ENCODE results near the gene PES1. TPM values are rescaled to one million over a fixed set of nuclear protein-coding genes. Genes with fewer than 3 reads are reported as not detected.

Gene PES1
- total RNA-seq, 2 donors from 2014 or later: 75.7 to 90.4 TPM

GRCh38 chr22:30582788-30583545 lies 8.7 kb downstream of the PES1 start:
- H3K4me1 Mint-ChIP-seq (ENCODE audit: low read depth): no peaks in the 10 kb centered on the region
- no peak overlapping the region for H3K27ac Mint-ChIP-seq
- H3K4me3 Mint-ChIP-seq: no peak overlapping the region
- H3K9me3 Mint-ChIP-seq: no peaks in the 10 kb centered on the region
- H3K36me3 Mint-ChIP-seq (ENCODE audit: insufficient read depth in 2 of 2): peaks cover 4 to 29% of the 10 kb centered on the region in 2 donors
- H3K27me3 Mint-ChIP-seq (ENCODE audit: low read depth): no peaks in the 10 kb centered on the region
- ATAC-seq (replicated peaks in 1 of 2) (no peak), DNase-seq (no peak)

- Mint-ChIP-seq H3K4me3 (no peak overlapping the region), H3K4me1 (ENCODE audit: low read depth) (no peaks in the 10 kb centered on the region), H3K36me3 (ENCODE audit: insufficient read depth in 2 of 2) (peaks cover 2 to 25% of the 10 kb centered on the region in 2 donors), H3K27me3 (ENCODE audit: low read depth) (no peaks in the 10 kb centered on the region), H3K9me3 (no peaks in the 10 kb centered on the region), H3K27ac (no peak overlapping the region)
- ATAC-seq (replicated peaks in 1 of 2): no peak
- no peak for DNase-seq
These were observed 9.7 kb downstream of the PES1 start for GRCh38 chr22:30582051-30582450.

GRCh38 chr22:30580896-30581295 lies 10.8 kb downstream of the PES1 start:
- Mint-ChIP-seq H3K9me3 (no peaks in the 10 kb centered on the region), H3K36me3 (ENCODE audit: insufficient read depth in 2 of 2) (peaks cover 4 to 17% of the 10 kb centered on the region in 2 donors), H3K4me3 (no peak overlapping the region), H3K4me1 (ENCODE audit: low read depth) (no peaks in the 10 kb centered on the region), H3K27me3 (ENCODE audit: low read depth) (no peaks in the 10 kb centered on the region), H3K27ac (no peak overlapping the region)
- DNase-seq: no peak
- ATAC-seq (replicated peaks in 1 of 2): no peak

- ATAC-seq (replicated peaks in 1 of 2) (no peak), DNase-seq (no peak)
- Mint-ChIP-seq H3K4me3 (no peak overlapping the region), H3K9me3 (no peaks in the 10 kb centered on the region), H3K27ac (no peak overlapping the region), H3K27me3 (ENCODE audit: low read depth) (no peaks in the 10 kb centered on the region), H3K36me3 (ENCODE audit: insufficient read depth in 2 of 2) (peaks cover 4 to 9% of the 10 kb centered on the region in 2 donors), H3K4me1 (ENCODE audit: low read depth) (no peaks in the 10 kb centered on the region)
These were observed 13.2 kb downstream of the PES1 start for GRCh38 chr22:30578481-30578880.

- Mint-ChIP-seq H3K4me1 (ENCODE audit: low read depth) (no peaks in the 10 kb centered on the region), H3K4me3 (no peak overlapping the region), H3K9me3 (no peaks in the 10 kb centered on the region), H3K27ac (no peak overlapping the region), H3K27me3 (ENCODE audit: low read depth) (no peaks in the 10 kb centered on the region), H3K36me3 (ENCODE audit: insufficient read depth in 2 of 2) (peaks cover 4 to 7% of the 10 kb centered on the region in 2 donors)
- DNase-seq (no peak), ATAC-seq (replicated peaks in 1 of 2) (no peak)
These were observed 15.9 kb downstream of the PES1 start for GRCh38 chr22:30575859-30576258.

- Mint-ChIP-seq H3K27ac (no peak overlapping the region), H3K9me3 (no peaks in the 10 kb centered on the region), H3K4me3 (no peak overlapping the region), H3K36me3 (ENCODE audit: insufficient read depth in 2 of 2) (peaks cover 4 to 6% of the 10 kb centered on the region in 2 donors), H3K27me3 (ENCODE audit: low read depth) (no peaks in the 10 kb centered on the region), H3K4me1 (ENCODE audit: low read depth) (no peaks in the 10 kb centered on the region)
- DNase-seq: no peak
- no peak for ATAC-seq (replicated peaks in 1 of 2)
These were observed 16.6 kb downstream of the PES1 start for GRCh38 chr22:30574997-30575671.

- Mint-ChIP-seq H3K4me1 (ENCODE audit: low read depth) (no peaks in the 10 kb centered on the region), H3K36me3 (ENCODE audit: insufficient read depth in 2 of 2) (peaks cover 2 to 4% of the 10 kb centered on the region in 2 donors), H3K9me3 (no peaks in the 10 kb centered on the region), H3K27ac (no peak within 1 kb of the TSS), H3K4me3 (no peak within 1 kb of the TSS), H3K27me3 (ENCODE audit: low read depth) (no peaks in the 10 kb centered on the region)
- DNase-seq (no peak), ATAC-seq (replicated peaks in 1 of 2) (no peak)
These were observed 17.4 kb downstream of the PES1 start, which contains the start of gene GAL3ST1 for GRCh38 chr22:30574095-30574981. GAL3ST1 (minus strand) TSS chr22:30574665; CDS start chr22:30557392, 17,273 bp downstream.

- H3K4me1 Mint-ChIP-seq (ENCODE audit: low read depth): no peaks in the 10 kb centered on the region
- no peaks in the 10 kb centered on the region for H3K27me3 Mint-ChIP-seq (ENCODE audit: low read depth)
- H3K4me3 Mint-ChIP-seq: no peak overlapping the region
- no peak for DNase-seq
- peaks cover 0 to 2% of the 10 kb centered on the region in 2 donors for H3K36me3 Mint-ChIP-seq (ENCODE audit: insufficient read depth in 2 of 2)
- H3K27ac Mint-ChIP-seq: no peak overlapping the region
- ATAC-seq (replicated peaks in 1 of 2): no peak
- H3K9me3 Mint-ChIP-seq: no peaks in the 10 kb centered on the region
These were observed 18.1 kb downstream of the PES1 start for GRCh38 chr22:30573594-30574094.

- H3K27ac Mint-ChIP-seq: no peak overlapping the region
- no peaks in the 10 kb centered on the region for H3K9me3 Mint-ChIP-seq
- H3K4me3 Mint-ChIP-seq: no peak overlapping the region
- H3K4me1 Mint-ChIP-seq (ENCODE audit: low read depth): no peaks in the 10 kb centered on the region
- ATAC-seq (replicated peaks in 1 of 2) (no peak), DNase-seq (no peak)
- H3K27me3 Mint-ChIP-seq (ENCODE audit: low read depth): no peaks in the 10 kb centered on the region
- peaks cover 0 to 2% of the 10 kb centered on the region in 2 donors for H3K36me3 Mint-ChIP-seq (ENCODE audit: insufficient read depth in 2 of 2)
These were observed 18.7 kb downstream of the PES1 start for GRCh38 chr22:30572840-30573593.

GRCh38 chr22:30572210-30572609 lies 19.5 kb downstream of the PES1 start:
- H3K27ac Mint-ChIP-seq: no peak overlapping the region

GRCh38 chr22:30569674-30570202 lies 22.0 kb downstream of the PES1 start:
- Mint-ChIP-seq H3K9me3 (no peaks in the 10 kb centered on the region), H3K4me3 (no peak overlapping the region), H3K27ac (no peak overlapping the region), H3K36me3 (ENCODE audit: insufficient read depth in 2 of 2) (no peaks in the 10 kb centered on the region), H3K27me3 (ENCODE audit: low read depth) (no peaks in the 10 kb centered on the region), H3K4me1 (ENCODE audit: low read depth) (no peaks in the 10 kb centered on the region)
- DNase-seq (no peak), ATAC-seq (replicated peaks in 1 of 2) (no peak)

More at GRCh38 chr22:30572210-30572609, 19.5 kb downstream of the PES1 start:
- DNase-seq (no peak), ATAC-seq (replicated peaks in 1 of 2) (no peak)
- Mint-ChIP-seq H3K27me3 (ENCODE audit: low read depth) (no peaks in the 10 kb centered on the region), H3K4me1 (ENCODE audit: low read depth) (no peaks in the 10 kb centered on the region), H3K4me3 (no peak overlapping the region), H3K36me3 (ENCODE audit: insufficient read depth in 2 of 2) (peaks cover 0 to 2% of the 10 kb centered on the region in 2 donors), H3K9me3 (no peaks in the 10 kb centered on the region)

GRCh38 chr22:30568137-30568805 lies 23.4 kb downstream of the PES1 start:
- Mint-ChIP-seq H3K9me3 (no peaks in the 10 kb centered on the region), H3K4me1 (ENCODE audit: low read depth) (no peaks in the 10 kb centered on the region), H3K4me3 (no peak overlapping the region), H3K27me3 (ENCODE audit: low read depth) (no peaks in the 10 kb centered on the region), H3K27ac (no peak overlapping the region), H3K36me3 (ENCODE audit: insufficient read depth in 2 of 2) (no peaks in the 10 kb centered on the region)
- DNase-seq: no peak
- no peak for ATAC-seq (replicated peaks in 1 of 2)
